Ecto neural progenitor cell (in vitro differentiated cells): ENCODE measurements around the gene CLIC1.
A peak's percentile ranks its signal among the peaks of the same experiment; 100 is the strongest.
"Not testable (repeated sequence)": the region's sequence is repeated elsewhere in the genome, so short reads cannot be mapped to it uniquely, and the experiment has no call there.

ENCODE experiments used
- DNase-seq: peaks from one replicate; pipeline ENCODE4 v3.0.0-alpha.2; 2018; ENCODE audit warnings: low spot score

Gene CLIC1

DNA sequence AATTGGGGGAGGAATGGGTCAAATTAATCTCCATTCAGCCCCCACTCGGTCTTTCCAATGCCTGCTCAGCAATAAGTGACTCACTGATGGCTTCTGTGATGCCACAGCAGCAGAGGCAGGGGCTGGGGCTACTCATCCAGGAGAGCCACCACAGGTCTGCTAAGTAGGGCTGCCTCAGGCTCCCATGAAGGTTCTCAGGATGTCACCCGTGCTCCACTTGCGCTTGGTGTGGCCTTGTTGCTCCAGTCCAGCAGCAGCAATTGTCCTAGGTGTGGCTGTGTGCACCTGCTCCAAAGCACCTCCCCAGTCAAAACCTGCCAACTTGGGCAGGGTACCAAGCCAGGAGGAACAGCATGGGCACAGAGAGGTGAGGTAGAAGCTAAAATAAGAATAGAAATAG is 14.2 kb downstream of the CLIC1 start:
- no peak for DNase-seq

GRCh38 chr6:31721351-31722020 is 14.8 kb downstream of the CLIC1 start, which contains the start of gene LY6G6C:
LY6G6C (minus strand) TSS chr6:31721746; CDS start chr6:31721679, 67 bp downstream.
- no peak for DNase-seq

GRCh38 chr6:31720196-31720770 is 16.0 kb downstream of the CLIC1 start:
- DNase-seq: no peak

DNA sequence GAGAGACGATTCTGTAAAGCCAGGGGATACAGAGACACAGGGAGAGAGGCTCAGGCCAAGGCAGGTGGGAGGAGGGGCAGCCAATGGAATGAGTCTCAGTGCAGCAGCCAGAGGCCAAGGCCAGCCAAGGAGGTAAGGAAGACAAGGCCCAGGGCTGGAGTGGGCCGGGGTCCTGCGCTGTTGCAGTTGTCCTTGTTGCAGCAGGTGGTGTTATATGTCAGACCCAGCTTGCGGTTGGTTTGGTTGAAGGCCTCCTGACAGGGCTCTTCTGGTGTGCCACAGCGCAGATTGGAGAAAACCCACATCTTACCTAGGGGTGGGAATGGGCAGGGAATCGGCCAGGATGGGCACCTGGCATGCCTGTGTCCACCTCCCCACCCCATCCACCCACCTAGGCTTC is 17.3 kb downstream of the CLIC1 start:
- no peak for DNase-seq

DNA sequence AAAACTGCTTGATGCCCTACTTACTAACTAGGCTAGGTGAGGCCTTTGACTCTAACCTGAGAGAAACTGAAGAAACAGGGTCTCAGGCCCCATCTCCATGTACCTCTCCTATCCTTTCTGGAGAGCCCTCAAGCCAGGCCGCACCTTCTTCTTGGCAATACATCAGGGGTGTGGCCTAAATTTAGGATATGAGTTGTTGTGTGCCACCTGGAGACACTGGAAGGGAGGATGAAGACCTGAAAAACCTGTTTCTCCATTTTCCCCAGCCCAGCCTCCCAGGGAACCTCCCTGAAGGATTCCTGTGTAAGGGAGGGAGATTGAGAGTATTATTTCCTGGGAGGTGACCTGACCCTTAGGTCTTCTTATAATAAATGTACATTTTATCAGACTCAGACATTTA is 18.1 kb downstream of the CLIC1 start:
- no peak for DNase-seq

GRCh38 chr6:31717499-31718222 is 18.7 kb downstream of the CLIC1 start:
- no peak for DNase-seq

DNA sequence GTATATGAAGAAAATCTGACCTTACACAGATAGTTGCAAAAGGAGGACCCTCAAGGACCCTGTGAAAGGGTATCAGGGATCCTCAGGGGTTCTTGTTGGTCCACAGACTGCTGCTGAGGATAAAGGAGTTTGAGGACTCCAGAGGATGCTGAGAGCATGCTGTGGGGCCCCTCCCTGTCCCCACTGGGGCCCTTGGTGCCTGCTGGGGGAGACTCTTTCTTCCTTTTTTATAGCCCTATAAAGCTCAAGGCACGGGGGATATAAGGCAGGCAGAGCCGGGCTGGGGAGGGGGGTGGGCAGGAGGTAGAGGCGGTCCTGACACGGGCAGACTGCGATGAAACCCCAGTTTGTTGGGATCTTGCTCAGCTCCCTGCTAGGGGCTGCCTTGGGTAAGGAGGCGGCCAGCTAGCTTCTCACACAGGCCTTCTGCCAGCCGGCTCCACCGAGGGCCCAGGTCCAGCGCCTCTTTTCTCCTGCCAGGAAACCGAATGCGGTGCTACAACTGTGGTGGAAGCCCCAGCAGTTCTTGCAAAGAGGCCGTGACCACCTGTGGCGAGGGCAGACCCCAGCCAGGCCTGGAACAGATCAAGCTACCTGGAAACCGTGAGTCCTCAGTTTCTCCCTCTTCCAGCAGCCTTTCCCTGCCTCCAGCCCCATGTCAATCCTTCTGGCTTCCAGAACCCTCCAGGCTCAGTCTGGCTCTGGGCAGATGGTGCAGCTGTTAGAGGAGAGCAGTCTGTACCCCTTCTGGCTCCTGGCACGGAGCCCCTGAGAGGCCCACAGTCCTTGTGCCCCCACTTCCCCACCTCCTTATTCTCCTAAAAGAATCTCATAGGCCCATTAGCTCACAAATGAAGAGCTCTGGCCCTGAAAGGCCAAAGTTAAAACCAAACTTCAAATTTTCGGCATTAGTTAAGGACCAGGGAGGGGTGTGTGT is 21.0 kb downstream of the CLIC1 start, which contains the start of gene LY6G6D:
LY6G6D (plus strand) TSS at position 327 of the 937 bp plus-strand sequence; CDS start at position 335, 8 bp downstream.
- no peak for DNase-seq

DNA sequence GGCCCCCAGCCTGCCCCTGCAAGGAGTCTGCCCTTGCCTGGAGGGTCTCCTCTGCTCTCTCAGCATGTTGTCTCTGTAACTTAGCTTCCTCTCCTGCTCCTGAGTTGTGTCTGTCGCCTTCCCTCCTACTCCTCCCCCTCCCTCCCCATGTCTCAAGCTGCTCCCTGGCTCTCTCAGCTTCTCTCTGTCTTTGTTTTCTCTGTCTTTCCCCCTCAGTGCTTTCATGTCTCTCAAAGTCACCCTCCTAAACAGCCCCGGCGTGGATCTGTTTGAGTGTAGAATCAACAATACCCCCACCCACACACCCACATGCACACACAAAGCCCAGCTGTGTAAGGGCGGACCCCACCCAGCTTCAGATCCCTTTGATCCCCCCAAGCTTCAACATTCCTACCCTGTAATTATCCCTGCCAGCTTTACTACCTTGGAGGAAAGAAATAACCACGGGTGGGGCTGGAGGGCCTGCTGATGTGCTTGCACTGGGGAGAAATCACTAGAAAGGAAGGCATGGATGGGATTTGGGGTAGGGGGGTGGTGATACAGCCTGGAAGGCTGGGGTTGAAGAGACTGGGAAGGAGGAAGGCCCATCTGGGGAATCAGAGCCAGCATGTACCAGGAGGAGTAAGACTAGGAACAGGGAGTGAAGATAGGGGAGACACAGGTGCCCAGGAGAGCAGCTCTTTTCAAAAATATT is 22.2 kb downstream of the CLIC1 start:
- DNase-seq: no peak

- DNase-seq: no peak
Observed at GRCh38 chr6:31713465-31713864, 22.9 kb downstream of the CLIC1 start.

- no peak for DNase-seq
Observed at GRCh38 chr6:31712296-31712695, 24.0 kb downstream of the CLIC1 start.

GRCh38 chr6:31711233-31711632 is 25.1 kb downstream of the CLIC1 start:
- DNase-seq: no peak

DNA sequence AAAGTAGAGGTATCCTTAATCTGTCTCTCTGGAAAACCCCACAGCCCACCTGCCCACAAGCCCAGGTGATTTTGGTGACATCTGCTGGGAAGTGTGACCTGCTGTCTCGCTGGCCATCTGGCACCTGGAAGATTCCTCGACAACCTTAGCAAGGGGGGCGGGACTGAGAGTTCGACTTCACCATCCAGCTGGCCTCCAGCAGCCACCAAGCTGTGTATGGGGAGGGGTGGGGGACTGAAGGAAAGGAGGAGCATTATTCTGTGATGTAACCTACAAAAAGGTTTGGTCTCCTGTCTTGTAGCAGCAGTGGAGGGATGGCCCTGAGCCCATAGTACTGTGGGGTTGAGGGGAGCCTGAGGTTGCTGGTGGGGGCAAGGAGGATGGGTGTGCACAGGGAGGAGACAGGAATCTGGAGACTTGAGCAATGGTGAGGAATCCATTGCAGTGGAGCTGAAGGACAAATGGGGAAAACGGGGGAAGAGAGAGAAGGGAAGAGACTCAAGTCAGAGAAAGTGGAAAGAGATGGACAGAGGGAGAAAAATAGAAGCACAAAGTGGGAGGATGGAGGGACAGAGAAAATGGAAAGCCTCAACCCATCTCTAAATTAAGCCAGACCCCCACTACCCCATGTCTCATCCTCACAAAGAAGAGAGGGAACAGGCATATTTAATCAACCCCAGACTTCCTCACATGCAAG is 25.7 kb downstream of the CLIC1 start:
- no peak for DNase-seq

DNA sequence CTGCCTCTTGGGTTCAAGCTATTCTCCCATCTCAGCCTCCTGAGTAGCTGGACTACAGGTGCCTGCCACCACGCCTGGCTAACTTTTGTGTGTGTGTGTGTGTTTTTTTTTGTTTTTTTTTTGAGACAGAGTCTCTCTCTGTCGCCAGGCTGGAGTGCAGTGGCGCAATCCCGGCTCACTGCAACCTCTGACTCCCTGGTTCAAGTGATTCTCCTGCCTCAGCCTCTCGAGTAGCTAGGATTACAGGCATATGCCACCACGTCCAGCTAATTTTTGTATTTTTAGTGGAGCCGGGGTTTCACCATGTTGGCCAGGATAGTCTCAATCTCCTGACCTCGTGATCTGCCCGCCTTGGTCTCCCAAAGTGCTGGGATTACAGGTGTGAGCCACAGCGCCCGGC is 27.2 kb downstream of the CLIC1 start:
- DNase-seq: not testable (repeated sequence)

DNA sequence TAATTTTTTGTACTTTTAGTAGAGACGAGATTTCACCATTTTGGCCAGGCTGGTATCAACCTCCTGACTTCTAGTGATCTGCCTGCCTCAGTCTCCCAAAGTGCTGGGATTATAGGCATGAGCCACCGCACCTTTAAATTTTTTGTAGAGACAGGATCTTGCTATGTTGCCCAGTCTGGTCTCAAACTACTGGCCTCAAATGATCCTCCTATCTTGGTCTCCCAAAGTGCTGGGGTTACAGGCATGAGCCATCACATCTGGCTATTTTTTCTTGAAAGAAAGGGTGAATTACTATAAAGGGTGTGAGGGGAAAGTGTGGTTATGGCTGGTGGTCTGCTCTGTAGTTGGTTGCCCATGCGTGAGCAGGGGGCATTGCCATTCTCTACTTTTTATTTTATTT is 28.1 kb downstream of the CLIC1 start:
- no peak for DNase-seq

DNA sequence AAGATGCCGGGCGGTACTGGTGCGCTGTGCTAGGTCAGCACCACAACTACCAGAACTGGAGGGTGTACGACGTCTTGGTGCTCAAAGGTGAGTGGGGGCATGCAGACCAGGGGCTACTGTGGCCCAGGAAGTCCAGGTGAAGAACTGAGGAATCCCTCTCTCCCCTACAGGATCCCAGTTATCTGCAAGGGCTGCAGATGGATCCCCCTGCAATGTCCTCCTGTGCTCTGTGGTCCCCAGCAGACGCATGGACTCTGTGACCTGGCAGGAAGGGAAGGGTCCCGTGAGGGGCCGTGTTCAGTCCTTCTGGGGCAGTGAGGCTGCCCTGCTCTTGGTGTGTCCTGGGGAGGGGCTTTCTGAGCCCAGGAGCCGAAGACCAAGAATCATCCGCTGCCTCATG is 28.6 kb downstream of the CLIC1 start:
- DNase-seq: no peak

GRCh38 chr6:31706599-31706998 is 29.7 kb downstream of the CLIC1 start, which contains the start of gene LY6G6F:
LY6G6F (plus strand) TSS chr6:31706866; CDS start chr6:31706907, 41 bp downstream.
- DNase-seq: no peak

- no peak for DNase-seq
Observed at GRCh38 chr6:31705931-31706330, 30.4 kb downstream of the CLIC1 start.

DNA sequence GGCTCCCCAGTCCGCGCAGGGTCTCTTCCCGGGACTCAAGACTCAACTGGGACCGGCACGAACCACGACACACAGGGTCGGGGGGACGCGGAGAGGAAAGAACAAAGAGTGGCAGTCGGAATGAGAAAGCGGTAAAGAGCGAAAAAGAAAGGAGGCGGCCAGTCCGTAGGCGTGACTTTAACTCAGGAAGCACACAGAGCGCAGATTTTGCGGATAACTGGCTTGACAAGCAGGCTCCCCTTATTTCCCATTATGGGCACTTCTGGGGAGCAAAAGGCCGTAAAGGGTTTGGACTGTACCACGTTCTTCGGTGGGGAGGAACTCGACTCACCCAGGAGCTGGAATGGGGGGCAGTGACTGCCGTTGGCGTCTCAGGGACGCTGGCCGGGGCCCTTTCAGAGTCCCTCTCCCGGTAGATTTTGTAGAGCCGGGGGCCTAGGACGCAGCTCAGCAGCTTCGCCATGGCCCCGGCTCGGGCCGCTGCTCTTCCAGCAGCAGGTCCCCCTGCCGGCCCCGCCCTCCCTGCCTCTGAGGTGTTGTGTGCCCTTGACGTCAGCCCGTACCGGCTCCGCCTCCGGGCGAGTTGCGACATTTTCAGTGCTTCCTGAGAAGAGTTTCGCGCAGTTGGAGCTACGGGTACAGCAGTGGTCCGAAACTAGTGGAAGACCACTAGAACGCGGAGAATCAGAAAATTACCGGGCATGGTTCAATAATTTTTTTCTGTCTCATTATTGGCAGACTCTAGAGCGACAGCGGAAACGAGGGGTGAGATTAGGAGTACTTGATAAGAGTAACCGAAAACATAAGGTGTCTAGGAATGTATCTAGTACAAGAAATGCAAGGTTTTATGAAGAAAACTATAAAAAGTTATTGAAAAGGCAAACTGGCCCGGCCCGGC is 33.3 kb downstream of the CLIC1 start, which contains the start of gene ABHD16A:
ABHD16A (minus strand) TSS at position 506 of the 898 bp plus-strand sequence; CDS start at position 463, 43 bp downstream.
- peak; percentile 97 for DNase-seq

DNA sequence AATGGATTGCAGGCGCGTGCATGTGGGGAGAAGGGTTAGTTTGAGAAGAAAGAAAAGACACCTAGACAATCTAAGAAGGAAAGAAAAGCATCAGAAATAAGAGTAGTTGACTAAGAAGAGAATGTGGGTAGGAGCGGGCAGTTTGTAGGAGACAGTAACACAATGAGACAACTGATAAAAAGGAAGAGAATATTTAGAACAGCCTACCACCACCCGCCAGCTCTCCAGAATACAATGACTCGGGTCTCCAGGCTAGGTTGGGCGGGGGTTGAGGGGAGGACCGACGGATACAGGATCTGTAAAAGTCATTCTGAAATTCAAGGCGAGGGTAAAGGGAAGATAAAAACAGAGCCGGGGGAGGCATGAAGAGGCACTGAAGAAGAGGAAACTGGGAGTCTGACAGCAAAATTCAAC is 33.9 kb downstream of the CLIC1 start:
- DNase-seq: no peak
